Activated CD4-positive, alpha-beta T cell treated with anti-CD3 and anti-CD28 coated beads, Interleukin-2, amount 50 U/mL, for 4 hours (primary cell): ENCODE results near the gene AUTS2.

Source experiments
- DNase-seq, 2 experiments: peaks; one replicate each; pipeline ENCODE4 v3.0.0-alpha.2; 2020

The AUTS2 gene

GRCh38 chr7:70298780-70299471 lies 700.7 kb downstream of the AUTS2 start:
- DNase-seq = no peak

DNA sequence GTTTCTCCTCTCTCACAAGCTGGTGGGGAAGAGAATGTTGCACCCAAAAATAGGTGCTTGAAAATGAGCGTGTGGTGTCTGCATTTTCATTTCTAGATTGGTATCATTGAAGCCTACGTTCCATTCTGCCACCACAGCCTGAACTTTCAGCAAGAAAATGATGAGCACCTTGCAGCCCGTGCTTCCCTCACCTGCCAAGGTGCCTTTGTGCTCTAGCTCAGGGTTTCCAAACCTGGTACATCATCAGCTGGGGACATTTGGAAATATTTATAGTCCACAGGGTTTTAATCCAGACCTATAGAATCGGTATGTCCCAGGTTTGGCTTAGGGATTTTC lies 701.2 kb downstream of the AUTS2 start:
- no peak for DNase-seq

GRCh38 chr7:70301673-70302185 lies 703.5 kb downstream of the AUTS2 start:
- no peak for DNase-seq

DNA sequence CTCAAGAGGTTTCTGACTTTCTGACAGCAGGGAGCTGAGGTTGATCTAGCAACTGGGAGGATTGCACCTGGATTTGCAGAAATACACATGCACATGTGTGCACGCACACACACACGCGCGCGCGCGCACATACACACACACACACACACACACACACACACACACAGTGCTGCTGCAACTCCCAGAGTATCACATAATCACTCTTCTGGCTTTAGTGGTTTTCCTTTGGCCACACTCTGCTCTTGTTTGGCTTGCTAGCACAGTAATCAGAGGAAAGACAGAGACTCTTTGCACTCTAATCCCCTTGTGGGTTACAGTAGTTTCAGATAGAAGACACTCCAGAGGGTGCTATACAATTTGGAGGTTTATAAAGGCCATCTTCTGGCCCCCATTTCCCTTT lies 705.0 kb downstream of the AUTS2 start:
- DNase-seq = no peak

GRCh38 chr7:70303780-70304179 lies 705.5 kb downstream of the AUTS2 start:
- DNase-seq = no peak

- no peak for DNase-seq
These were observed 707.9 kb downstream of the AUTS2 start for GRCh38 chr7:70306173-70306572.

- DNase-seq = no peak
These were observed 709.4 kb downstream of the AUTS2 start for GRCh38 chr7:70307544-70308106.

DNA sequence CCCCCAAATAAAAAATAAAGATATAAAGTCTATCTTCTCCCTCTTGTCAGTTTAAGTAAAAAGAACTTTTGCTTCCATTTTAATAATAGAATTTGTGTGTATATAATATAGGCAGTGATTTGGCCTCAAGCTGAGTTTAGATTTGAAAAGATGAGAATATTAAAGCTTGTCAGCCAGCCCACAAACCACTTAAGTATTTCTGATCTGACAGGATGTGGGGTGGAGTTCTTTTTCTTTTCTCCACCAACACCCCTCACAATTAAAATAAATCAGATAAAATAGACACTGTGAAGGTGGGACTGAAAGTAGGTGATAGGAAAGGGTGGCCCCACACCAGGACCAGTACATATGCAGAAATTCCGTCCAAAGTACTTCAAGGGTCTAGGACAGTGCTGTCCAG lies 714.1 kb downstream of the AUTS2 start:
- no peak for DNase-seq

DNA sequence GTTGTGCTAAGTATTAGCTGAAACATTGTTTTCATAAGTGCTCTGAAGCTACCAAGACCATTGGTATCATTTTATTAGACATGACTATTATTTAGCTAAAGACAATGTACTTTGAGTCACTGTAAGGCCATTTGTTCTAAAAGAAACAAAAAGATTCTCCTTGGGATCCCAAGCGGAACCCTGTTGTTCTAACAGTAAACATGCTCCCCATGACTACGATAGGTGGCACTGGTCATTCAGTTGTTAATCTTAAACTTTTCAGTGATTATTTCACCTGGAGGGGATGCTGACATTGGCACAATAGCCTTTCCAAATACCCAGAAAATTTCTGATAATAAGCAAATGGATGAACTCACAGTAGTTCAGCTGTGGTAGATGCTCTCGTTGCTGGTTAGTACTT lies 715.0 kb downstream of the AUTS2 start:
- no peak for DNase-seq

DNA sequence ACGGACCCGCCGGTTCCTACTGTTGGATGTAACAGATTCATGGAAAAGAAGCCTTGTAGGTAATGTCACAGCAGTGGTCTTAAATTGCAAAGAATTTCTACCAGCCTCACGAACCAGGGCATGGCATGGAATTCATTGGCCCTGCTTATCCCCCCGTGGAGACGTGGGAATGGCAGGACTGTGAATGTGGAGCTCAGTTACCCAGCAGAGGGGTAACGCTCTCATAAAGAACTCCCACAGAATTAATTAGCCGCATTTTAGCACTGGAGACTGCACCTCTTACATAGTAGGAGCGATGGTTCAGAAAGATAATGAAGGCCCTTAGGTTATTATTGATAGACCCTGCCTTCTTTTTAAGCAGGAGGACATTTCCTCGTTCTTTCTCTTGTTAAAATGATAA lies 715.4 kb downstream of the AUTS2 start:
- DNase-seq = no peak

DNA sequence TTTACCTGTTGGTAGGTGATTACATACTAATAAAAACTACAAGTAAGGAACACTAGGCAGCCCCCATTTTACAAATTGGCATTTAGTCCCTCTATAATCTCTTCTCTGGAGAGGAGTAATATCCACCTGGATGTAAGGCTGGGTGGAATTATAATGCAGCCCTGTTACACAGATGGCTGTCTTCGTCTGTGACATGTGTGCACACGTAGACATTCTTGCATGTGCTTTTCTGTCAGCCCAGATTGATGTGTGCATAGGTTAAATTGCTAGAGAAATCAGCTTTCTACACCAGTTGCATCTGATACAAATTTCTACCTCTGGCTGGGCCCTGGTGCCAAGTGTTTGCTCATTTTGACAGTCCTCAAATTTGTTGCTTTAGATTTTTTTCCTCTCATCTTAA lies 715.9 kb downstream of the AUTS2 start:
- DNase-seq = no peak

DNA sequence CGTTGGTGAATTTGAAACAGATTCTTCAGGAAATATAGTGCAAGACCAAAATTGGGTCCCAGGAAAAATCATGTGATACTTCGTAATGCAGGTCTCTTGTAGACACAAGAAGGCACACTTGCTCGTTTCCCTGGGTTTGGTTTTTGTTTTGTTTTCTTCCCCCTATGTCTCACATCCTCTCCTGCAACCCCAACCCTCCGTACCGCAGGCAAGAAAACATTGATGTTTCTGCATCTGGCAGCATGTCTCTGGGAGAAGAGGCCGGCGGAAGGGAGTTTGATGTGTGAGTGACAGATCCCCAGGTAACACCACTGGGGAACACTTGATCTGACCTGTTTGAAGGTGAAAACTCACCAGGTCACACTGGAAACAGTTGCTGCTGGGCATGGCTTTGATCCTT lies 718.5 kb downstream of the AUTS2 start:
- DNase-seq = no peak

- DNase-seq = no peak
These were observed 719.1 kb downstream of the AUTS2 start for GRCh38 chr7:70317356-70317755.

GRCh38 chr7:70318511-70318910 lies 720.2 kb downstream of the AUTS2 start:
- DNase-seq = no peak

DNA sequence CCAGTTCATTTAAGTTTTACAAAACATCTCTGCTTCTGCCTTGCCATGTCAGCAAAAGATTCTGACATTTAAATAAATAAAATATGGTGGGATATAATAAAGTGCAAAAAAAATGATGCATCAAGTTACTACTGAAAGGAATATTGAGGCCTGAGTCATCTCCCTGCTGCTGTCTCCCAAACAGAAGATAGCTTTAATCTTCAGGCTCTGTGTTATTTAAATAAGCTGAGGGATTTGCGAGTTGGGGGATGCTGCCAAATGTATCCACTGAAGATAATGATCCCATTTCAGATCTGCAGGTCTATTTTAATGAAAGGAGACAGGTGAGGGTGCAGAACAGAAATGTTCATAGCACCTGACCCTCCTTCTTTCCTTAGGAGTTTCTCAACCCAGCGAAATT lies 720.8 kb downstream of the AUTS2 start:
- DNase-seq = no peak

DNA sequence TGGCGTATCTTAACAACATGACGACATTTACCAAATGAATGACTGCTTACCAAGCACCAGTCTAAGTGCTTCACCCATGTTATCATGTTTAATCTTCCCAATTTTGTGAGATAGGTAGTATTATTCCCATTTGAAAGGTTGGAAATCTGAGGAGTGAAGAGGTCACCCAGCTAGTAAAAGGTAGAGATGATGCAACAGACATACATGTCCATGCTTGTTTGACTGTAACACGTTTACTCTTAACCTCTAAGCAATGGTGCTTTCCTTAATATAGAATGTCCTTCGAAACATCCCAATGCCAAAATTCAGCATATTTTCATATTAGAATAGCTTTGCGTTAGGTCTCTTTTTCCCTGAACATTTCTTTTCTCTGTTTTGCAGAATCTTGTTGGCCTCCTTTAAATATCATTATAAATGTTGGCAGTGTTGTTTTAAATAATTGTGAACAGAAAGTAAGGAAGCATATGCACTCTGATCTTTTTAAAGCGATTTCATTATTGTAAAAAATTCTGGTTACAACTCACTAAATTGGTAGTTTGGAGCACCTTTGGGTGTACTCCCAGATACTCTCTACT lies 722.8 kb downstream of the AUTS2 start:
- DNase-seq = no peak

- no peak for DNase-seq
These were observed 724.6 kb downstream of the AUTS2 start for GRCh38 chr7:70322856-70323255.

- DNase-seq = no peak
These were observed 727.3 kb downstream of the AUTS2 start for GRCh38 chr7:70325509-70326101.

- DNase-seq = no peak
These were observed 736.0 kb downstream of the AUTS2 start for GRCh38 chr7:70334295-70334694.

DNA sequence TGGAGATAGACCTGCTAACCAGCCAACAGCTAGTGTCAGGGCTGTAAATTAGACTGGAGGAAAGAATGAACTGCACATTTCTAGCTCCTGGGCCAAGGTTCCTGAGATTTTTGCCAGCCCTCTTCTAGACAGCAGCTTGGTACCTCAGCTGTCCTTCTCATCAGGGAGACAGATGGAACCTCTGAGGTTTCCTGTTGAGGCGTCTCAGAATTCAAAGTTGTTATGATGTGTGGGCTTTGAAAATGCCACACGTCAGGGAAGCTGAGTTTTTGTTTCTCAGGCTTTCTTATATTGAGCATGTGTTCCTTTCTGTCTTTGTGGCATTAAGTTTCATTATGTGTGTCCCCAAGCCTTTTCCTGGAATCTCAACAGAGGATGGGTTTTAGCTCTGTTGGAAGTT lies 736.6 kb downstream of the AUTS2 start:
- no peak for DNase-seq

DNA sequence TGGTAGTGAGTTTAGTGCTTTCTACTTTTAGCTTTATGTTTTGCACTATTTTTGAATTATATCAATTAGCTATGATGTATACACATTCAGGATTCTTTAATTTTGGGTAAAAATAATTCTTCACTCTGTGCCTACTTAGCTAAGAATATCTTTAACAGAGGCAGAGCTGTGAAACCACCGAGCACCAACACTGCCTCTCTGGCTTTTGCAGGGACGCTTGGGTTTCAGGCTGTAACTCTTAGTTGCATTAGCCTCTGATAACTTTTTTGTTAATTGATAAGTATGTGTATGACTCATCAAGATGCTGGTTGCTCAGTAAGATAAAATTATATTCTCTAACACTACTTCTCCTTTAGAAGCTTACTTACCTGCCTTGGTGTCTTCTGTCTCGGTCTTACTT lies 738.3 kb downstream of the AUTS2 start:
- no peak for DNase-seq

DNA sequence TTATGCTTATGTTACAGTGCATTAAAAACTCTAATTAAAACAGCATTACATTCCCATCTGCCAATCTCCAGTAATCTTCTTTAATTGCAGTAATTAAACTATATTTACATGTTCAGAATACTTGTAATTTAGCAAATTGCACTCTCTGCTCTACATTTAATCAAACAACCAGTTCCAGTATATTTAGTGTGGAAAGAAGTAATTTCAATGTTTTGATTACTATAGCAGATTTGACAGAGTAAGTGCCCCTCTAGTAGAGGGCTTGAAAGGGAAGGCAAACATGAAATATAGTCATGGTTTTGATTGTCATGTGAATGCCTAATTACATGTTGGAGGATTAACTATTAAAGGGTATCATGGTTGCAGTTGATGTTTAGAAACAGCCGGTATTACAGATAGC lies 739.7 kb downstream of the AUTS2 start:
- no peak for DNase-seq

DNA sequence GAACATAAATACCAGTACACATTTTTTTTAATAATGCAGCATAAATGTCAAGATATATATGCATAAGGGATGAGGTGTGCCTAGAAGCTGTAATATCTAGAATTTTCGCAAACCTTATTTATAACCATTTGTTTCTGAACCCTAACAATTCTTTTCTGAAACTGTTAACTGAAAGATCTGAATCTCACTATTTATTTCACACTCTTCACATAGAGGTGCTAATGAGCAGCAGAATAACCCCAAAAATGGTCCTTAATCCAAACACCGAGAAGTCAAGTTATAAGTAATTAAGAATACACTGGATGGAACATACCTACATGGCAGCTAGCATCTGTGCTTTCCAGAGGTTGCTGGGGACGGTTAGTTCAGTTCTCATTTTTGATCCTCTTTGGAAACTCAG lies 742.0 kb downstream of the AUTS2 start:
- no peak for DNase-seq

GRCh38 chr7:70341446-70341845 lies 743.2 kb downstream of the AUTS2 start:
- no peak for DNase-seq
